ENCODE results near the gene PVR. TPM values are rescaled to one million over a fixed set of nuclear protein-coding genes. Genes with fewer than 3 reads are reported as not detected.

The PVR gene
- total RNA-seq, 1 experiment from 2014 or later, result 52.1 TPM

GRCh38 chr19:44692379-44692721 is 48.6 kb downstream of the PVR start:
- intact Hi-C loops (cut with micrococcal nuclease; ENCODE audit: unreplicated experiment), result loop anchor here (1.0 kb wide), 1 partner anchor 49 kb away; no protein-coding TSS in a partner anchor
- H3K4me3 ChIP-seq, result peak overlapping the region; percentile 43; the same call in 1 of the 2 replicates
- no peak overlapping the region; the same call in 1 of the 2 replicates for H2AFZ ChIP-seq
- no peak for TF ChIP-seq EZH2 (IDR thresholded peaks at IDR 0.05; ENCODE audit: low read depth)
- TF ChIP-seq CTCF (conservative IDR thresholded peaks at IDR 0.05), result no peak
- no peak for DNase-seq
- peaks cover 75% of the 10 kb centered on the region for H3K4me1 ChIP-seq (replicated peaks; ENCODE audit: insufficient read depth)
- peak overlapping the region; percentile 100 for H3K27ac ChIP-seq
- BruUV-seq (replicated peaks), result TSS peak; percentile 40
- peak overlapping the region; percentile 78 for H3K4me2 ChIP-seq
- no peaks in the 10 kb centered on the region for H3K36me3 ChIP-seq (ENCODE audit: low read depth)
- ChIA-PET POLR2A (ENCODE audit: unreplicated experiment) (interaction anchor here (0.6 to 0.7 kb wide), 2 partner anchors 29 to 32 kb away, joined by 6 read pairs; no protein-coding TSS in a partner anchor), CTCF (interaction anchor here (1.0 kb wide), 1 partner anchor 26 kb away, joined by 3 read pairs; no protein-coding TSS in a partner anchor)
- H3K79me2 ChIP-seq (ENCODE audit: low read depth), result no peaks in the 10 kb centered on the region
- peaks cover 62% of the 10 kb centered on the region for H3F3A ChIP-seq (ENCODE audit: insufficient read depth, low read depth)
- H3K9me2 ChIP-seq (ENCODE audit: insufficient read depth), result no peaks in the 10 kb centered on the region
- H4K20me1 ChIP-seq (ENCODE audit: insufficient read depth), result no peaks in the 10 kb centered on the region
- no peaks in the 10 kb centered on the region for H3K27me3 ChIP-seq (ENCODE audit: insufficient read depth, low read depth)
- H3K9me3 ChIP-seq (ENCODE audit: insufficient read depth, low read depth), result no peaks in the 10 kb centered on the region

GRCh38 chr19:44694184-44694579 is 50.5 kb downstream of the PVR start:
- intact Hi-C loops (cut with micrococcal nuclease; ENCODE audit: unreplicated experiment), result no loop called here
- TF ChIP-seq EZH2 (IDR thresholded peaks at IDR 0.05; ENCODE audit: low read depth), result no peak
- TF ChIP-seq CTCF (conservative IDR thresholded peaks at IDR 0.05), result peak; percentile 65; the same call in 1 of the 2 replicates
- H3K79me2 ChIP-seq (ENCODE audit: low read depth), result no peaks in the 10 kb centered on the region
- BruUV-seq (replicated peaks), result no TSS peak
- no peaks in the 10 kb centered on the region for H3K27me3 ChIP-seq (ENCODE audit: insufficient read depth, low read depth)
- H3K4me3 ChIP-seq, result no peak overlapping the region
- no peak for DNase-seq
- no peaks in the 10 kb centered on the region for H3K36me3 ChIP-seq (ENCODE audit: low read depth)
- H3K4me2 ChIP-seq, result no peak overlapping the region
- H3K9me3 ChIP-seq (ENCODE audit: insufficient read depth, low read depth), result no peaks in the 10 kb centered on the region
- peaks cover 69% of the 10 kb centered on the region for H3K4me1 ChIP-seq (replicated peaks; ENCODE audit: insufficient read depth)
- H3K27ac ChIP-seq, result peak overlapping the region; percentile 100
- CTCF ChIA-PET, result interaction anchor here (0.6 kb wide), 1 partner anchor 18 kb away, joined by 3 read pairs; no protein-coding TSS in a partner anchor
- POLR2A ChIA-PET (ENCODE audit: unreplicated experiment), result no interaction called here
- peaks cover 58% of the 10 kb centered on the region for H3F3A ChIP-seq (ENCODE audit: insufficient read depth, low read depth)
- H4K20me1 ChIP-seq (ENCODE audit: insufficient read depth), result no peaks in the 10 kb centered on the region
- H2AFZ ChIP-seq, result no peak overlapping the region
- no peaks in the 10 kb centered on the region for H3K9me2 ChIP-seq (ENCODE audit: insufficient read depth)

- no peaks in the 10 kb centered on the region for H3K9me3 ChIP-seq (ENCODE audit: insufficient read depth, low read depth)
- no peak overlapping the region for H3K4me2 ChIP-seq
- DNase-seq, result no peak
- CTCF ChIA-PET, result no interaction called here
- intact Hi-C loops (cut with micrococcal nuclease; ENCODE audit: unreplicated experiment), result no loop called here
- no peaks in the 10 kb centered on the region for H3K79me2 ChIP-seq (ENCODE audit: low read depth)
- no peak overlapping the region for H3K27ac ChIP-seq
- no peaks in the 10 kb centered on the region for H3K36me3 ChIP-seq (ENCODE audit: low read depth)
- H3K27me3 ChIP-seq (ENCODE audit: insufficient read depth, low read depth), result no peaks in the 10 kb centered on the region
- no TSS peak for BruUV-seq (replicated peaks)
- no peaks in the 10 kb centered on the region for H3K9me2 ChIP-seq (ENCODE audit: insufficient read depth)
- TF ChIP-seq CTCF (conservative IDR thresholded peaks at IDR 0.05) (no peak), EZH2 (IDR thresholded peaks at IDR 0.05; ENCODE audit: low read depth) (no peak)
- no peaks in the 10 kb centered on the region for H4K20me1 ChIP-seq (ENCODE audit: insufficient read depth)
- no peak overlapping the region for H3K4me3 ChIP-seq
- peaks cover 35% of the 10 kb centered on the region for H3F3A ChIP-seq (ENCODE audit: insufficient read depth, low read depth)
- peaks cover 40% of the 10 kb centered on the region for H3K4me1 ChIP-seq (replicated peaks; ENCODE audit: insufficient read depth)
- no peak overlapping the region for H2AFZ ChIP-seq
- POLR2A ChIA-PET (ENCODE audit: unreplicated experiment), result no interaction called here
These were observed 53.4 kb downstream of the PVR start for GRCh38 chr19:44696939-44697669.
